Stomach smooth muscle (tissue), 2 donors: Measurements from ENCODE around the gene C19orf47.
"Not testable (repeated sequence)": the region's sequence is repeated elsewhere in the genome, so short reads cannot be mapped to it uniquely, and the experiment has no call there.

Source experiments
- H3K27ac ChIP-seq: one replicate; pipeline ENCODE4 v1.7.0; 2013; ENCODE audit warnings: mild to moderate bottlenecking, low read length, inconsistent platforms
- H3K27me3 ChIP-seq, 2 donors: one replicate each; pipeline ENCODE4 v1.7.0; 2013; ENCODE audit warnings: low read length in 2 of 2; ENCODE audit not compliant: insufficient read depth in 2 of 2, control insufficient read depth in 1 of 2
- H3K36me3 ChIP-seq, 2 donors: one replicate each; pipeline ENCODE4 v1.7.0; 2013; ENCODE audit warnings: low read length in 2 of 2; ENCODE audit not compliant: control insufficient read depth in 2 of 2, insufficient read depth in 2 of 2
- H3K4me1 ChIP-seq: one replicate; pipeline ENCODE4 v1.7.0; 2013; ENCODE audit warnings: low read length; ENCODE audit not compliant: control insufficient read depth, insufficient read depth
- H3K4me3 ChIP-seq, 2 donors: one replicate each; pipeline ENCODE4 v1.7.0; 2013; ENCODE audit warnings: low read length in 2 of 2
- H3K9ac ChIP-seq, 2 donors: one replicate each; pipeline ENCODE4 v1.7.0; 2013; ENCODE audit warnings: low read length in 2 of 2, mild to moderate bottlenecking in 1 of 2
- H3K9me3 ChIP-seq, 2 donors: one replicate each; pipeline ENCODE4 v1.7.0; 2013; ENCODE audit warnings: low read length in 2 of 2; ENCODE audit not compliant: control insufficient read depth in 2 of 2
- donor health status: healthy.
- donor health status: Pancreatic carcinoma.

Gene C19orf47

GRCh38 chr19:40341601-40342482 lies 6.4 kb downstream of the C19orf47 start:
- peaks cover 7% of the 10 kb centered on the region for H3K4me1 ChIP-seq
- H3K36me3 ChIP-seq: peaks cover 0 to 6% of the 10 kb centered on the region in 2 donors
- H3K27me3 ChIP-seq: no peaks in the 10 kb centered on the region
- H3K27ac ChIP-seq: peak overlapping the region; percentile 37
- peak overlapping the region in 1 of 2 donors; percentile 5 for H3K9ac ChIP-seq
- H3K4me3 ChIP-seq: no peak overlapping the region
- H3K9me3 ChIP-seq: no peaks in the 10 kb centered on the region

- H3K4me1 ChIP-seq: peaks cover 5% of the 10 kb centered on the region
- H3K27ac ChIP-seq: no peak overlapping the region
- H3K4me3 ChIP-seq: no peak overlapping the region
- no peak overlapping the region for H3K9ac ChIP-seq
- H3K9me3 ChIP-seq: no peaks in the 10 kb centered on the region
- H3K27me3 ChIP-seq: no peaks in the 10 kb centered on the region
- peaks cover 4 to 16% of the 10 kb centered on the region in 2 donors for H3K36me3 ChIP-seq
Measured at GRCh38 chr19:40339018-40339728, 9.0 kb downstream of the C19orf47 start.

- Histone ChIP-seq H3K9ac (no peak overlapping the region), H3K9me3 (no peaks in the 10 kb centered on the region), H3K27ac (no peak overlapping the region), H3K36me3 (peaks cover 10 to 25% of the 10 kb centered on the region in 2 donors), H3K4me3 (no peak overlapping the region), H3K27me3 (no peaks in the 10 kb centered on the region), H3K4me1 (peaks cover 5% of the 10 kb centered on the region)
Measured at GRCh38 chr19:40337594-40337993, 10.6 kb downstream of the C19orf47 start.

GRCh38 chr19:40337107-40337506 lies 11.1 kb downstream of the C19orf47 start:
- Histone ChIP-seq H3K27ac (no peak overlapping the region), H3K9me3 (no peaks in the 10 kb centered on the region), H3K36me3 (peaks cover 10 to 26% of the 10 kb centered on the region in 2 donors), H3K9ac (no peak overlapping the region), H3K4me1 (peaks cover 5% of the 10 kb centered on the region), H3K4me3 (no peak overlapping the region), H3K27me3 (no peaks in the 10 kb centered on the region)

- H3K9me3 ChIP-seq: no peaks in the 10 kb centered on the region
- no peak overlapping the region for H3K9ac ChIP-seq
- no peaks in the 10 kb centered on the region for H3K27me3 ChIP-seq
- no peak overlapping the region for H3K4me3 ChIP-seq
- peaks cover under 1% of the 10 kb centered on the region for H3K4me1 ChIP-seq
- H3K27ac ChIP-seq: no peak overlapping the region
- peaks cover 10 to 31% of the 10 kb centered on the region in 2 donors for H3K36me3 ChIP-seq
Measured at GRCh38 chr19:40336601-40336900, 11.6 kb downstream of the C19orf47 start.

DNA sequence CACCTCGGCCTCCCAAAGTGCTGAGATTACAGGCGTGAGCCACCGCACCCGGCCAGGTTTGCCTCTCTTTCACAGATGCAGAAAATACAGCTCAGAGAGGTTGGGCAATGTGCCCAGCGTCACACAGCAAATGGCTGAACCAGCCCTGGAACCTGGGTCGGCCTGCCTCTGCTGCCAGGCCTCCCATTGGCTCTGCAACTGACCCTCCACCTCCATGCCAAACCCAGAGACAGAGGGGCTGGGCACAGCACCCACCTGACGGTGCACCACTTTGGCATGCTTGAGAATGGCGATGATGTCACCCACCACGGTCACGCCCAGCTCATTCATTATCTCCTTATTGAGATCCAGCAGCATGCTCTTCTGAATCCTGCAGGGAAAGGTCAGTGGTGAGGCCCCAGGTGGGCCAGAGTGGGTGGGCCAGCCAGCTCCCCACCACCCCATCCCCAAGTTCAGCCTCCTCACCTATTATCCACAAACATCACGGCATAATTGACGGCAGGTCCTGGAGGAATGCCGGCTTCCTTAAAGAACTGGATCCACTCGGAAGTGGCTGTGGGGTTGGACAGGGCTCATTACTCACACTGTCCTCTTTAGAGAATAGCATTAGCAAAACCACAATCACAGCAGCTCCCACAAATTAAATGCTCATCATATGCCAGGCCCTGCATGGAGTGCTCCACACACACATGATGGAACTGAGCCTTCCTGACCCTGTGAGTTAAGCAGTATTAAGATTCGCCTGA lies 12.2 kb downstream of the C19orf47 start:
- no peak overlapping the region for H3K4me3 ChIP-seq
- no peaks in the 10 kb centered on the region for H3K27me3 ChIP-seq
- peaks cover 15 to 34% of the 10 kb centered on the region in 2 donors for H3K36me3 ChIP-seq
- H3K9me3 ChIP-seq: no peaks in the 10 kb centered on the region
- H3K27ac ChIP-seq: no peak overlapping the region
- H3K4me1 ChIP-seq: no peaks in the 10 kb centered on the region
- H3K9ac ChIP-seq: no peak overlapping the region

- no peak overlapping the region for H3K4me3 ChIP-seq
- H3K4me1 ChIP-seq: no peaks in the 10 kb centered on the region
- H3K27ac ChIP-seq: no peak overlapping the region
- peaks cover 19 to 39% of the 10 kb centered on the region in 2 donors for H3K36me3 ChIP-seq
- H3K9me3 ChIP-seq: no peaks in the 10 kb centered on the region
- H3K9ac ChIP-seq: no peak overlapping the region
- no peaks in the 10 kb centered on the region for H3K27me3 ChIP-seq
Measured at GRCh38 chr19:40335101-40335500, 13.1 kb downstream of the C19orf47 start.

DNA sequence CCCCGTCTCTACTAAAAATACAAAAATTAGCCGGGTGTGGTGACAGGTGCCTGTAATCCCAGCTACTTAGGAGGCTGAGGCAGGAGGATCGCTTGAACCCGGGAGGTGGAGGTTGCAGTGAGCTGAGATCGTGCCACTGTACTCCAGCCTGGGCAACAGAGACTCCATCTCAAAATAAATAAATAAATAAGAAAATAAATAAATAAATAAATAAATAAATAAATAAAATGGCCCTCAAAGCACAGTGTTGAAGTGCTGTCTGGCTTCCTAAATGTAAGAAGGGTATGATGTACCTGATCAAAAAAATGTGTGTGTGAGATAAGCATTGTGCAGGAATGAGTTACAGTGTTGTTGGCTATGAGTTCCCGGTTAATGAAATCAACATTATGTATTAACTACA lies 15.1 kb downstream of the C19orf47 start:
- peaks cover 32 to 46% of the 10 kb centered on the region in 2 donors for H3K36me3 ChIP-seq

DNA sequence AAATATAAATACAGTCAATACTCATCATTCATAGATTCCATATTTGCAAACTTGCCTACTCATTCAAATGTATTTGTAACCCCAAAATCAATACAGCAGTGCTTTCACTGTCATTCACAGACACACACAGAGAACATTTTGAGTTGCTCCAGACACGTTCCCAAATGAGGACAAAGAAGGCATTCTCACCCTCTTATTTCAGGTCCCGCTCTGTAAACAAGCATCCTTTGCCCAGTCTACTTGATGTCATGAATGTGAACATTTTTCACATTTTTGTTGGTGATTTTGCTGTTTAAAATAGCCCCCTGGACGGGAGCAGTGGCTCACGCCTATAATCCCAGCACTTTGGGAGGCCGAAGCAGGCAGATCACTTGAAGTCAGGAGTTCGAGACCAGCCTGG lies 15.5 kb downstream of the C19orf47 start:
- H3K36me3 ChIP-seq: peaks cover 36 to 50% of the 10 kb centered on the region in 2 donors
- H3K9ac ChIP-seq: no peak overlapping the region
- H3K27ac ChIP-seq: no peak overlapping the region
- H3K9me3 ChIP-seq: no peaks in the 10 kb centered on the region
- H3K27me3 ChIP-seq: no peaks in the 10 kb centered on the region
- no peak overlapping the region for H3K4me3 ChIP-seq
- no peaks in the 10 kb centered on the region for H3K4me1 ChIP-seq

More for the DNA sequence above, 15.1 kb downstream of the C19orf47 start:
- H3K27me3 ChIP-seq, H3K27ac ChIP-seq, H3K4me3 ChIP-seq, H3K9me3 ChIP-seq, H3K4me1 ChIP-seq, H3K9ac ChIP-seq: not testable (repeated sequence)

DNA sequence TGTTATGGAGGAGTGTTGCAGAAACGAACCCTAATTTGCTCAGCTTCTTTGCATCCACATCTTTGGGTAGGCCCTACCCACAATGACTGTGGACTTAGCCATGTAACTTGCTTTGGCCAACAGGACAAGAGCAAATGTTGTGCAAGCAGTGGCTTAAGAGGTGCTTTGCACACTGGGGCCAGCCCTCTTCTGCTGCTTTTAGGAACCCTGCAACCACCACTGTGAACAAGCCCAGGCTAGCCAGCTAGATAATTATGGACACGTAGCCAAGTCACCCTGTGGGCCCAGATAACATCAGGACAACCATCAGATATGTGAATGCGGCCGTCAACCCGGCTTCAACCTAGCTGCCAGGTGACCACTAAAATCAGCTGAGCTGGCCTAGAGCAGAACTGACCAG lies 17.1 kb downstream of the C19orf47 start:
- Histone ChIP-seq H3K4me3 (no peak overlapping the region), H3K4me1 (no peaks in the 10 kb centered on the region), H3K9ac (no peak overlapping the region), H3K36me3 (peaks cover 39 to 59% of the 10 kb centered on the region in 2 donors), H3K9me3 (no peaks in the 10 kb centered on the region), H3K27me3 (no peaks in the 10 kb centered on the region), H3K27ac (no peak overlapping the region)
